ENCODE measurements around the gene ANKRD45. TPM values are rescaled to one million over a fixed set of nuclear protein-coding genes. Genes with fewer than 3 reads are reported as not detected.

The ANKRD45 gene
- total and polyA plus RNA-seq, 2 of the 8 experiments (the other 6 are each of a cell fraction or from before 2014, with no cell fraction given), result 0.41 to 2.8 TPM

DNA sequence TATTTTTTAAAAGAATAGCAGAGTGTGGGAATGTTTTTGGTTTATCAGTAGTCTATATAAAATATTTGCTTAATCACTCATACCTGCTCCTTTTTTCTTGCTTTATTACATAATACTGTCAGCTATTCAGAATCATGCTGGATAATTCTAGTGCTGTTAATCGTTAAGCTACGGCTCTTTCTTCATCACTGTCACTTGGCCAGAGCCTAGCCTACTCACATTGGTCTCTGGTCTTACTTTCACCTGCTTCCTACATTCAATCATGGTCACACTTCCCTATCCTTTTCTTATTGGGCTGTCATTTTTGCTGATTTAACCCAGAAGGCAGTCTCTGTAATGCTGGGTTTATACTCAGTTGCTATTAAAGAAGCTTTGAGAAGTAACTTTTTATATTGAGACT is 47.6 kb upstream of the ANKRD45 start:
- TF ChIP-seq RNF2 (IDR thresholded peaks at IDR 0.05; ENCODE audit: borderline replicate concordance, low read depth, low read length, missing control alignments, poor library complexity, severe bottlenecking) (no peak), MAFK (IDR thresholded peaks at IDR 0.05; ENCODE audit: low read depth, low read length) (no peak), TAF1 (IDR thresholded peaks at IDR 0.05; ENCODE audit: low read depth, low read length) (no peak), CEBPB (IDR thresholded peaks at IDR 0.05; ENCODE audit: low read depth, low read length) (no peak), POU5F1 (IDR thresholded peaks at IDR 0.05; ENCODE audit: low read depth, low read length) (no peak), BACH1 (IDR thresholded peaks at IDR 0.05; ENCODE audit: low read length) (no peak), CHD1 (IDR thresholded peaks at IDR 0.05; ENCODE audit: low read depth, low read length) (no peak), CBX8 (IDR thresholded peaks at IDR 0.05; ENCODE audit: borderline replicate concordance, low read depth, low read length) (no peak), SAP30 (IDR thresholded peaks at IDR 0.05; ENCODE audit: insufficient read depth, insufficient replicate concordance, low read length) (no peak), JUND (IDR thresholded peaks at IDR 0.05; ENCODE audit: low read length) (no peak), CTBP2 (IDR thresholded peaks at IDR 0.05; ENCODE audit: borderline replicate concordance, insufficient read depth, insufficient read length, low read length) (no peak), HDAC6 (IDR thresholded peaks at IDR 0.05; ENCODE audit: low read depth, low read length) (no peak), RAD21 (IDR thresholded peaks at IDR 0.05 in 1 of 2, conservative IDR thresholded peaks at IDR 0.05 in 1 of 2; ENCODE audit: low read depth in 2 of 2, low read length in 2 of 2) (no peak), RBBP5 (IDR thresholded peaks at IDR 0.05; ENCODE audit: borderline replicate concordance, low read depth, low read length) (no peak)
- 96% methylated on average over 2 of the region's 2 CpGs; no CpG with 5 or more reads in 1 of the 2 experiments for WGBS, 2 experiments (ENCODE audit: extremely low coverage in 1 of 2, insufficient coverage in 1 of 2, insufficient read length in 1 of 2, insufficient replicate concordance in 2 of 2, low coverage in 1 of 2, low lambda C conversion rate in 2 of 2, missing lambda C conversion rate in 1 of 2)
- no peak overlapping the region for H2BK12ac ChIP-seq (ENCODE audit: low read depth, low read length)
- H3K18ac ChIP-seq (ENCODE audit: extremely low read depth, low read length), result no peak overlapping the region
- no peak for FAIRE-seq
- peaks cover 0 to 5% (median 0%) of the 10 kb centered on the region in 4 experiments; a peak in 2 of 7 replicates for H3K27me3 ChIP-seq (replicated peaks in 1 of 4; ENCODE audit: control insufficient read depth in 3 of 4, extremely low read depth in 1 of 4, insufficient read depth in 3 of 4, low read length in 3 of 4)
- peaks cover 0 to 19% of the 10 kb centered on the region in 2 experiments; a peak in 2 of 4 replicates for H3K79me2 ChIP-seq (ENCODE audit: control insufficient read depth in 1 of 2, insufficient read depth in 2 of 2, low read length in 2 of 2)
- no peak overlapping the region for H3K14ac ChIP-seq (ENCODE audit: insufficient read length)
- H3K4me2 ChIP-seq (ENCODE audit: insufficient read depth in 1 of 2, low read depth in 2 of 2, low read length in 2 of 2), result no peak overlapping the region
- CTCF ChIA-PET (ENCODE audit: partially characterized antibody), result no interaction called here
- no peak overlapping the region for H3K23ac ChIP-seq (ENCODE audit: insufficient read length)
- no peak overlapping the region for H4K5ac ChIP-seq (ENCODE audit: insufficient read length, low read depth, low read length)
- H2BK20ac ChIP-seq (ENCODE audit: low read length), result no peak overlapping the region
- H3K27ac ChIP-seq (ENCODE audit: low read depth, low read length), result no peak overlapping the region
- no peaks in the 10 kb centered on the region for H3K9me3 ChIP-seq (ENCODE audit: insufficient read depth in 2 of 2, low read depth in 1 of 2, low read length in 1 of 2)
- no peaks in the 10 kb centered on the region for H3K4me1 ChIP-seq (replicated peaks in 1 of 4; ENCODE audit: control insufficient read depth in 3 of 4, insufficient read depth in 4 of 4, low read length in 3 of 4)
- no peak overlapping the region for H2BK15ac ChIP-seq (ENCODE audit: low read length)
- H3K4ac ChIP-seq (replicated peaks; ENCODE audit: insufficient read length, low read depth, low read length), result no peak overlapping the region
- no peaks in the 10 kb centered on the region for H3K79me1 ChIP-seq (ENCODE audit: low read depth, low read length)
- no peaks in the 10 kb centered on the region for H4K20me1 ChIP-seq (replicated peaks in 1 of 2; ENCODE audit: control insufficient read depth in 1 of 2, insufficient read depth in 2 of 2, low read length in 2 of 2)
- no peak overlapping the region for H3K4me3 ChIP-seq (ENCODE audit: extremely low read depth in 1 of 4, insufficient read depth in 2 of 4, low read depth in 3 of 4, low read length in 4 of 4)
- peaks cover 3% of the 10 kb centered on the region; the same call in 1 of the 2 replicates for H3K23me2 ChIP-seq (ENCODE audit: low read depth, low read length)
- H4K8ac ChIP-seq (ENCODE audit: extremely low read depth, insufficient read depth, low read length), result no peak overlapping the region
- H2AFZ ChIP-seq (ENCODE audit: low read length), result no peak overlapping the region
- POLR2A ChIA-PET (ENCODE audit: partially characterized antibody), result no interaction called here
- no peak overlapping the region for H2BK120ac ChIP-seq (replicated peaks; ENCODE audit: low read depth, low read length)
- no peak overlapping the region for H3K56ac ChIP-seq (replicated peaks; ENCODE audit: insufficient read length, low read depth, low read length)
- no peak overlapping the region for H3K9ac ChIP-seq (replicated peaks in 1 of 4; ENCODE audit: extremely low read depth in 1 of 4, low read depth in 3 of 4, low read length in 3 of 4)
- no peak for DNase-seq (ENCODE audit: low read depth in 1 of 2, low spot score in 2 of 2)
- no peaks in the 10 kb centered on the region for H3K36me3 ChIP-seq (ENCODE audit: control insufficient read depth in 2 of 4, insufficient read depth in 4 of 4, low read length in 3 of 4)
- no peak overlapping the region for H2AK5ac ChIP-seq (ENCODE audit: low read depth, low read length)
- H2BK5ac ChIP-seq (ENCODE audit: low read depth, low read length), result no peak overlapping the region
- no peak overlapping the region for H4K91ac ChIP-seq (replicated peaks; ENCODE audit: insufficient read length, low read length)
